ENCODE results near the gene TUBA3E. TPM values are rescaled to one million over a fixed set of nuclear protein-coding genes. Genes with fewer than 3 reads are reported as not detected.
"Not testable (repeated sequence)": the region's sequence is repeated elsewhere in the genome, so short reads cannot be mapped to it uniquely, and the experiment has no call there.

TUBA3E gene
- total RNA-seq, 4 donors from 2014 or later, result 12.8 TPM; not detected in 3

DNA sequence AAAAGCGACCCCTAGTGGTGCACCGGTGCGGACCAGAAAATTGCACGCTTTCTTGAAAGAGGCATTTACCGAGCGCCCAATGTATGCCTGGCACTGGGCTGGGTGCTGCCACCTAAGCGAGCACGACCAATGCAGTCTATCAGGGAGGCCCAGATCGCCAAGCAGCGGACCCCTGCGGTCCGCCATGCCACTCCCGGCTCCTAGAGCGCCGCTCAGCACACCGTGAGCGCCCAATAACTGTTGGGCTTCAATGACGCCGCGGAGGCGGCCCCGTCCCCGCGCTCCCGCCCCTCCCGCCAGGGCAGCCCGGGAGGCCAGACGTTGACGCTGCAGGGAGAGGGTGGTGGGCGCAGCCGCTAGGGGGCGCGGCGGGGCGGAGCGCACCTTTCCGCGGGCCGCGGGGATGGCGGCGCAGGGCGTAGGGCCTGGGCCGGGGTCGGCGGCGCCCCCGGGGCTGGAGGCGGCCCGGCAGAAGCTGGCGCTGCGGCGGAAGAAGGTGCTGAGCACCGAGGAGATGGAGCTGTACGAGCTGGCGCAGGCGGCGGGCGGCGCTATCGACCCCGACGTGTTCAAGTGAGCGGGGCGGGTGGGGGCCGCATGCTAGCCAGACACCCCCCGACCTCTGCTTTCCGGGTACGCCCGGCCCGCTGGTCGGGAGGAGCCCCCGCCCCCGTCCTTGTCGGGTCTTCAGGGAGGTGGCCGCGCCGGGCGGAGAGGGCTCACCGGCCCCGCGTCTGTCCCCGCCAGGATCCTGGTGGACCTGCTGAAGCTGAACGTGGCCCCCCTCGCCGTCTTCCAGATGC is 16.2 kb downstream of the TUBA3E start, which contains the start of gene MZT2B:
Gene MZT2B, plus strand, starts transcription at position 383 of the 803 bp plus-strand sequence. Its CDS starts 21 bp downstream, at position 404.
- Histone ChIP-seq H3K4me3 (peak within 1 kb of the TSS; percentile 84 to 100), H3K27ac (peak within 1 kb of the TSS; percentile 92 to 95), H3K4me1 (peaks cover 0 to 11% of the 10 kb centered on the region in 2 donors)
- not testable (repeated sequence) for H3K36me3 ChIP-seq, H3K27me3 ChIP-seq, H3K9me3 ChIP-seq
- intact Hi-C loops (cut with DNase I; ENCODE audit: low total_unique reads), result loop anchor here (10.0 kb wide), 1 partner anchor 153 kb away; no protein-coding TSS in a partner anchor
- peak in 1 of 2 donors; percentile 68 for TF ChIP-seq POLR2A (IDR thresholded peaks at IDR 0.05)
- TF ChIP-seq, protein P1, sequence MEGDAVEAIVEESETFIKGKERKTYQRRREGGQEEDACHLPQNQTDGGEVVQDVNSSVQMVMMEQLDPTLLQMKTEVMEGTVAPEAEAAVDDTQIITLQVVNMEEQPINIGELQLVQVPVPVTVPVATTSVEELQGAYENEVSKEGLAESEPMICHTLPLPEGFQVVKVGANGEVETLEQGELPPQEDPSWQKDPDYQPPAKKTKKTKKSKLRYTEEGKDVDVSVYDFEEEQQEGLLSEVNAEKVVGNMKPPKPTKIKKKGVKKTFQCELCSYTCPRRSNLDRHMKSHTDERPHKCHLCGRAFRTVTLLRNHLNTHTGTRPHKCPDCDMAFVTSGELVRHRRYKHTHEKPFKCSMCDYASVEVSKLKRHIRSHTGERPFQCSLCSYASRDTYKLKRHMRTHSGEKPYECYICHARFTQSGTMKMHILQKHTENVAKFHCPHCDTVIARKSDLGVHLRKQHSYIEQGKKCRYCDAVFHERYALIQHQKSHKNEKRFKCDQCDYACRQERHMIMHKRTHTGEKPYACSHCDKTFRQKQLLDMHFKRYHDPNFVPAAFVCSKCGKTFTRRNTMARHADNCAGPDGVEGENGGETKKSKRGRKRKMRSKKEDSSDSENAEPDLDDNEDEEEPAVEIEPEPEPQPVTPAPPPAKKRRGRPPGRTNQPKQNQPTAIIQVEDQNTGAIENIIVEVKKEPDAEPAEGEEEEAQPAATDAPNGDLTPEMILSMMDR (IDR thresholded peaks at IDR 0.05), result peak; percentile 60 to 94 (median 88)
- DNase-seq, result peak; percentile 83 to 88

GRCh38 chr2:130181325-130181879 is 16.8 kb downstream of the TUBA3E start, which contains the start of gene SMPD4:
SMPD4 (minus strand) TSS chr2:130181602; CDS start chr2:130176592, 5,010 bp downstream.
- peak within 1 kb of the TSS; percentile 84 to 100 for H3K4me3 ChIP-seq
- no peak for TF ChIP-seq POLR2A (IDR thresholded peaks at IDR 0.05)
- TF ChIP-seq, protein P1 (IDR thresholded peaks at IDR 0.05), result peak in 1 of 4 experiments; percentile 19
- H3K4me1 ChIP-seq, result peaks cover 0 to 11% of the 10 kb centered on the region in 2 donors
- intact Hi-C loops (cut with DNase I; ENCODE audit: low total_unique reads), result loop anchor here (10.0 kb wide), 1 partner anchor 153 kb away; no protein-coding TSS in a partner anchor
- H3K9me3 ChIP-seq, result no peaks in the 10 kb centered on the region
- H3K27ac ChIP-seq, result peak within 1 kb of the TSS; percentile 92 to 95
- DNase-seq, result peak; percentile 97 to 98
- H3K36me3 ChIP-seq, result no peaks in the 10 kb centered on the region
- H3K27me3 ChIP-seq, result no peaks in the 10 kb centered on the region

GRCh38 chr2:130180404-130181324 is 17.6 kb downstream of the TUBA3E start:
- not testable (repeated sequence) for H3K36me3 ChIP-seq, H3K9me3 ChIP-seq, DNase-seq, H3K27me3 ChIP-seq
- peaks cover 0 to 11% of the 10 kb centered on the region in 2 donors for H3K4me1 ChIP-seq
- H3K27ac ChIP-seq, result peak overlapping the region; percentile 92 to 95
- intact Hi-C loops (cut with DNase I; ENCODE audit: low total_unique reads), result loop anchor here (10.0 kb wide), 1 partner anchor 154 kb away; no protein-coding TSS in a partner anchor
- peak overlapping the region; percentile 84 to 100 for H3K4me3 ChIP-seq

DNA sequence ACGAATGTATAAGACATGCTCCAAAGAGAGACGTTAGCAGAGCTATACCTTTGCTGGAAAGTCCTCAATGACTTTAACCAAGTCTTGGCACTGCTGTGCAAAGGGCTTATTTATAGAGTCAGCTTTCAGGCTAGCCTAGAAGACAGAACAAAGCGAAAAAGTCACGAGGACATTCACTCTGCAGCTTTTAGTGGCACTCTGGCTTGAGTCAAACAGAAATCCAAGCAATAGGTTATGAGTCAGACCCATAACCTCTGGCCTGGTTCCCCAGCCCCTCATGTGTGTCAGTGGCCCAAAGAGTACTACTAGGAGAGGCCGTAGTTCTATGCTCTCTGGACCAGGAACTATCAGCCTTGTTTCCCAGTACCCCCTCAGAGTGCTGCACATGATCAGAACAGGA is 23.4 kb downstream of the TUBA3E start:
- intact Hi-C loops (cut with DNase I; ENCODE audit: low total_unique reads); H3K4me3 ChIP-seq; DNase-seq; H3K4me1 ChIP-seq; H3K27me3 ChIP-seq; H3K27ac ChIP-seq; H3K36me3 ChIP-seq; H3K9me3 ChIP-seq: not testable (repeated sequence)

DNA sequence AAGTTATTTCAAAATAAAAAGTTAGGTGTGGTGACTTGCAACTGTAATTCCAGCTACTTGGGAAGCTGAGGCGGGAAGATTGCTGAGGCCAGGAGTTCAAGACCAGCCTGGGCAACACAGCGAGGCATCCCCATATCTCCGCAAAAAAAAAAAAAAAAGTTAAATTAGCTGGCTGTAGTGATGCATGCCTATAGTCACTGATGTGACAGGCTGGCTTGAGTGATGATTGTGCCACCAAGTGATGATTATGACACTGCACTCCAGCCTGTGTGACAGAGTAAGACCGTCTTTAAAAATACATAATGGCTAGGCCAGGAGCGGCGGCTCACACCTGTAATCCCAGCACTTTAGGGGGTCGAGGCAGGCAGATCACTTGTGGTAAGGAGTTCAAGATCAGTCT is 28.3 kb downstream of the TUBA3E start:
- DNase-seq, result no peak
- intact Hi-C loops (cut with DNase I; ENCODE audit: low total_unique reads), result no loop called here
- H3K4me3 ChIP-seq, result no peak overlapping the region
- no peak overlapping the region for H3K27ac ChIP-seq
- no peaks in the 10 kb centered on the region for H3K9me3 ChIP-seq
- TF ChIP-seq POLR2A (IDR thresholded peaks at IDR 0.05), result no peak
- TF ChIP-seq, protein P1 (IDR thresholded peaks at IDR 0.05), result no peak
- H3K27me3 ChIP-seq, result no peaks in the 10 kb centered on the region
- no peaks in the 10 kb centered on the region for H3K36me3 ChIP-seq
- no peaks in the 10 kb centered on the region for H3K4me1 ChIP-seq

DNA sequence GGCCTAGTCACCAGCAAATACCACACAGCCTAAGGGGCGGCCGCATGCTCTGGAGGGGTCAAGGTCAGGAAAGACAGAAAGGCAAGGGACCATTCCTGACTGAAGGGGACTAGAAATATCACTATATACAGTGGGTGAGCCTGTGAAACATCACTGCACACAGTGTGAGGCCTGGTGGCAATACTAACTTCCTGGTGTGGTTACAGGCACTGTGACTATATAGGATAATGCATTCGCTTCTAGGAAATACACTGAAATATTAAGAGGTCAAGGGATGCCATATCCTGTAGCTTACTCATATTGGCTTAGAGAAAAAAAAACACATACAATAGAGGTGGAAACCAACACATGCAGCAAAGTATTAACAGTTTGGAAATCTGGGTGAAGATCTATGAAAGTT is 29.1 kb downstream of the TUBA3E start:
- H3K4me3 ChIP-seq; H3K27me3 ChIP-seq; H3K27ac ChIP-seq; DNase-seq; H3K9me3 ChIP-seq; intact Hi-C loops (cut with DNase I; ENCODE audit: low total_unique reads); H3K36me3 ChIP-seq; H3K4me1 ChIP-seq: not testable (repeated sequence)

DNA sequence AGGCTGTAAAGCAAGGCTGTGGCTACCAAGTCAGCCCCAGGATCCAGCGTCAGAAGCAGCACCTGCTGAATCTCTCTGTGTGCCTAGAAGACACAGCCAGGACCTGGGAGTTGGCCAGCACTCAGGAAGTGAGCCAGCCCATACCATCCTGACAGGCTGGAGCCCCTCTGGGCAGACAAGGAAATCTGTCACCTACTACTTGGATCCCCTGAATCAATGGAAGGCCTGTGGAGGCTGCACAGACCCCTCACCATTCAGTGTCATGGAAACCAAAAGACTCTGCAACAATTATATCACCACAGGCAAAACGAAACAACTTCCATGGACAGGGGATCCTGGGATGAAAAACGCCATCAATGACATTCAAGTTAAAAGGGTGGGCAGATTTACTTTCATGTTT is 31.6 kb downstream of the TUBA3E start:
- H3K9me3 ChIP-seq; H3K4me3 ChIP-seq; H3K4me1 ChIP-seq; DNase-seq; H3K36me3 ChIP-seq; H3K27ac ChIP-seq; H3K27me3 ChIP-seq; intact Hi-C loops (cut with DNase I; ENCODE audit: low total_unique reads): not testable (repeated sequence)

Data from uterus (tissue), 4 donors.